ENCODE measurements around the gene STAC2.

Gene STAC2

GRCh38 chr17:39223907-39224777 is 1.6 kb downstream of the STAC2 start:
- no peaks in the 10 kb centered on the region for H3K9me3 ChIP-seq (ENCODE audit: control insufficient read depth in 1 of 2, low read length in 2 of 2)
- no peak overlapping the region for H3K9ac ChIP-seq (ENCODE audit: low read depth in 1 of 2, low read length in 2 of 2)
- no peak overlapping the region for H3K4me3 ChIP-seq (ENCODE audit: low read depth in 1 of 2, low read length in 2 of 2)
- no peak overlapping the region for H3K27ac ChIP-seq (ENCODE audit: low read depth, low read length)
- peaks cover 4 to 9% of the 10 kb centered on the region in 2 donors for H3K4me1 ChIP-seq (ENCODE audit: control insufficient read depth in 1 of 2, insufficient read depth in 2 of 2, low read length in 2 of 2)
- H3K27me3 ChIP-seq (ENCODE audit: control insufficient read depth in 1 of 2, insufficient read depth in 2 of 2, low read length in 2 of 2): peaks cover 42 to 49% of the 10 kb centered on the region in 2 donors
- H3K36me3 ChIP-seq (ENCODE audit: control insufficient read depth in 1 of 2, insufficient read depth in 2 of 2, low read length in 2 of 2): no peaks in the 10 kb centered on the region

GRCh38 chr17:39222866-39223834 is 2.6 kb downstream of the STAC2 start:
- Histone ChIP-seq H3K27ac (ENCODE audit: low read depth, low read length) (no peak overlapping the region), H3K9ac (ENCODE audit: low read depth in 1 of 2, low read length in 2 of 2) (no peak overlapping the region), H3K27me3 (ENCODE audit: control insufficient read depth in 1 of 2, insufficient read depth in 2 of 2, low read length in 2 of 2) (peaks cover 42 to 50% of the 10 kb centered on the region in 2 donors), H3K4me3 (ENCODE audit: low read depth in 1 of 2, low read length in 2 of 2) (no peak overlapping the region), H3K9me3 (ENCODE audit: control insufficient read depth in 1 of 2, low read length in 2 of 2) (no peaks in the 10 kb centered on the region), H3K36me3 (ENCODE audit: control insufficient read depth in 1 of 2, insufficient read depth in 2 of 2, low read length in 2 of 2) (no peaks in the 10 kb centered on the region), H3K4me1 (ENCODE audit: control insufficient read depth in 1 of 2, insufficient read depth in 2 of 2, low read length in 2 of 2) (peaks cover 4 to 9% of the 10 kb centered on the region in 2 donors)

GRCh38 chr17:39222151-39222550 is 3.6 kb downstream of the STAC2 start:
- Histone ChIP-seq H3K27ac (ENCODE audit: low read depth, low read length) (no peak overlapping the region), H3K27me3 (ENCODE audit: control insufficient read depth in 1 of 2, insufficient read depth in 2 of 2, low read length in 2 of 2) (peaks cover 33 to 47% of the 10 kb centered on the region in 2 donors), H3K4me1 (ENCODE audit: control insufficient read depth in 1 of 2, insufficient read depth in 2 of 2, low read length in 2 of 2) (peaks cover 4 to 9% of the 10 kb centered on the region in 2 donors), H3K4me3 (ENCODE audit: low read depth in 1 of 2, low read length in 2 of 2) (no peak overlapping the region), H3K9me3 (ENCODE audit: control insufficient read depth in 1 of 2, low read length in 2 of 2) (no peaks in the 10 kb centered on the region), H3K36me3 (ENCODE audit: control insufficient read depth in 1 of 2, insufficient read depth in 2 of 2, low read length in 2 of 2) (no peaks in the 10 kb centered on the region), H3K9ac (ENCODE audit: low read depth in 1 of 2, low read length in 2 of 2) (no peak overlapping the region)

GRCh38 chr17:39221572-39221971 is 4.2 kb downstream of the STAC2 start:
- H3K9me3 ChIP-seq (ENCODE audit: control insufficient read depth in 1 of 2, low read length in 2 of 2): no peaks in the 10 kb centered on the region
- no peak overlapping the region for H3K4me3 ChIP-seq (ENCODE audit: low read depth in 1 of 2, low read length in 2 of 2)
- peaks cover 4 to 9% of the 10 kb centered on the region in 2 donors for H3K4me1 ChIP-seq (ENCODE audit: control insufficient read depth in 1 of 2, insufficient read depth in 2 of 2, low read length in 2 of 2)
- H3K27ac ChIP-seq (ENCODE audit: low read depth, low read length): no peak overlapping the region
- no peaks in the 10 kb centered on the region for H3K36me3 ChIP-seq (ENCODE audit: control insufficient read depth in 1 of 2, insufficient read depth in 2 of 2, low read length in 2 of 2)
- H3K27me3 ChIP-seq (ENCODE audit: control insufficient read depth in 1 of 2, insufficient read depth in 2 of 2, low read length in 2 of 2): peaks cover 37 to 47% of the 10 kb centered on the region in 2 donors
- no peak overlapping the region for H3K9ac ChIP-seq (ENCODE audit: low read depth in 1 of 2, low read length in 2 of 2)

GRCh38 chr17:39219647-39220154 is 6.0 kb downstream of the STAC2 start:
- H3K9me3 ChIP-seq (ENCODE audit: control insufficient read depth in 1 of 2, low read length in 2 of 2): no peaks in the 10 kb centered on the region
- H3K27me3 ChIP-seq (ENCODE audit: control insufficient read depth in 1 of 2, insufficient read depth in 2 of 2, low read length in 2 of 2): peaks cover 24 to 30% of the 10 kb centered on the region in 2 donors
- H3K4me3 ChIP-seq (ENCODE audit: low read depth in 1 of 2, low read length in 2 of 2): no peak overlapping the region
- H3K27ac ChIP-seq (ENCODE audit: low read depth, low read length): no peak overlapping the region
- H3K4me1 ChIP-seq (ENCODE audit: control insufficient read depth in 1 of 2, insufficient read depth in 2 of 2, low read length in 2 of 2): no peaks in the 10 kb centered on the region
- H3K36me3 ChIP-seq (ENCODE audit: control insufficient read depth in 1 of 2, insufficient read depth in 2 of 2, low read length in 2 of 2): no peaks in the 10 kb centered on the region
- no peak overlapping the region for H3K9ac ChIP-seq (ENCODE audit: low read depth in 1 of 2, low read length in 2 of 2)

- Histone ChIP-seq H3K36me3 (ENCODE audit: control insufficient read depth in 1 of 2, insufficient read depth in 2 of 2, low read length in 2 of 2) (no peaks in the 10 kb centered on the region), H3K27ac (ENCODE audit: low read depth, low read length) (no peak overlapping the region), H3K9me3 (ENCODE audit: control insufficient read depth in 1 of 2, low read length in 2 of 2) (no peaks in the 10 kb centered on the region), H3K4me1 (ENCODE audit: control insufficient read depth in 1 of 2, insufficient read depth in 2 of 2, low read length in 2 of 2) (no peaks in the 10 kb centered on the region), H3K9ac (ENCODE audit: low read depth in 1 of 2, low read length in 2 of 2) (no peak overlapping the region), H3K4me3 (ENCODE audit: low read depth in 1 of 2, low read length in 2 of 2) (no peak overlapping the region), H3K27me3 (ENCODE audit: control insufficient read depth in 1 of 2, insufficient read depth in 2 of 2, low read length in 2 of 2) (peaks cover 16 to 22% of the 10 kb centered on the region in 2 donors)
Observed at GRCh38 chr17:39218906-39219305, 6.8 kb downstream of the STAC2 start.

- Histone ChIP-seq H3K4me3 (ENCODE audit: low read depth in 1 of 2, low read length in 2 of 2) (no peak overlapping the region), H3K27me3 (ENCODE audit: control insufficient read depth in 1 of 2, insufficient read depth in 2 of 2, low read length in 2 of 2) (peaks cover 7 to 12% of the 10 kb centered on the region in 2 donors), H3K4me1 (ENCODE audit: control insufficient read depth in 1 of 2, insufficient read depth in 2 of 2, low read length in 2 of 2) (peaks cover 0 to 3% of the 10 kb centered on the region in 2 donors), H3K9me3 (ENCODE audit: control insufficient read depth in 1 of 2, low read length in 2 of 2) (no peaks in the 10 kb centered on the region), H3K36me3 (ENCODE audit: control insufficient read depth in 1 of 2, insufficient read depth in 2 of 2, low read length in 2 of 2) (no peaks in the 10 kb centered on the region), H3K9ac (ENCODE audit: low read depth in 1 of 2, low read length in 2 of 2) (no peak overlapping the region), H3K27ac (ENCODE audit: low read depth, low read length) (no peak overlapping the region)
Observed at GRCh38 chr17:39217734-39218369, 7.9 kb downstream of the STAC2 start.

- no peaks in the 10 kb centered on the region for H3K9me3 ChIP-seq (ENCODE audit: control insufficient read depth in 1 of 2, low read length in 2 of 2)
- no peak overlapping the region for H3K9ac ChIP-seq (ENCODE audit: low read depth in 1 of 2, low read length in 2 of 2)
- H3K4me3 ChIP-seq (ENCODE audit: low read depth in 1 of 2, low read length in 2 of 2): no peak overlapping the region
- H3K27me3 ChIP-seq (ENCODE audit: control insufficient read depth in 1 of 2, insufficient read depth in 2 of 2, low read length in 2 of 2): peaks cover 22% of the 10 kb centered on the region in 2 donors
- peaks cover 13 to 14% of the 10 kb centered on the region in 2 donors for H3K4me1 ChIP-seq (ENCODE audit: control insufficient read depth in 1 of 2, insufficient read depth in 2 of 2, low read length in 2 of 2)
- H3K27ac ChIP-seq (ENCODE audit: low read depth, low read length): no peak overlapping the region
- no peaks in the 10 kb centered on the region for H3K36me3 ChIP-seq (ENCODE audit: control insufficient read depth in 1 of 2, insufficient read depth in 2 of 2, low read length in 2 of 2)
Observed at GRCh38 chr17:39213852-39214251, 11.9 kb downstream of the STAC2 start.

- H3K4me3 ChIP-seq (ENCODE audit: low read depth in 1 of 2, low read length in 2 of 2): no peak overlapping the region
- no peaks in the 10 kb centered on the region for H3K9me3 ChIP-seq (ENCODE audit: control insufficient read depth in 1 of 2, low read length in 2 of 2)
- H3K9ac ChIP-seq (ENCODE audit: low read depth in 1 of 2, low read length in 2 of 2): no peak overlapping the region
- H3K27ac ChIP-seq (ENCODE audit: low read depth, low read length): no peak overlapping the region
- peaks cover 16% of the 10 kb centered on the region in 2 donors for H3K4me1 ChIP-seq (ENCODE audit: control insufficient read depth in 1 of 2, insufficient read depth in 2 of 2, low read length in 2 of 2)
- H3K36me3 ChIP-seq (ENCODE audit: control insufficient read depth in 1 of 2, insufficient read depth in 2 of 2, low read length in 2 of 2): no peaks in the 10 kb centered on the region
- H3K27me3 ChIP-seq (ENCODE audit: control insufficient read depth in 1 of 2, insufficient read depth in 2 of 2, low read length in 2 of 2): peaks cover 19 to 22% of the 10 kb centered on the region in 2 donors
Observed at GRCh38 chr17:39212841-39213480, 12.8 kb downstream of the STAC2 start.
